CD4-positive, alpha-beta T cell treated with Interleukin-6 for 4 hours (primary cell): Measurements from ENCODE around the gene ZPLD1.

Source experiments
- DNase-seq: peaks from one replicate; pipeline ENCODE4 v3.0.0-alpha.2; 2020; ENCODE audit warnings: mixed read lengths

The ZPLD1 gene

DNA sequence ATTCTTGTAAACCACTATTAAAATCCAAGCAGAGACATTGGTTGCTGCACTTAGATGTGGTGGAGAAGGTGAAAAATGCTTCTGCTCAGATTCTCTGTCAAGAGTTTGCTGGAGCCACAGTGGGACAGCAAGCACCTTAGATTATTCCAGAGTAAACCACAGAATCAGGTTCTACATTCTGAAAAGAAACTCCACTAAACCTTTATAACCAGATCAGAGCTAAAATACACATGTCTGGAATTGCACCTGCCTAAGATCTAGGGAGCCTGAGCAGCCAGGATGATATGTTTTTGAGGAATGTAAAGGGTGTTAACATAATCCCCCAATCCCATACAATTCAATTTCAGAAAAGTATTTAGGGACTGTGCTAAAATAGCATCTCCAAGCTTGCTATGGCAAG lies at the start of gene ZPLD1:
ZPLD1 (plus strand) TSS at position 301 of the 400 bp plus-strand sequence. CDS start 3,473 bp downstream, outside the sequence.
- DNase-seq: no peak

- no peak for DNase-seq
Measured at GRCh38 chr3:102390171-102390864, 44.5 kb upstream of the ZPLD1 start.

DNA sequence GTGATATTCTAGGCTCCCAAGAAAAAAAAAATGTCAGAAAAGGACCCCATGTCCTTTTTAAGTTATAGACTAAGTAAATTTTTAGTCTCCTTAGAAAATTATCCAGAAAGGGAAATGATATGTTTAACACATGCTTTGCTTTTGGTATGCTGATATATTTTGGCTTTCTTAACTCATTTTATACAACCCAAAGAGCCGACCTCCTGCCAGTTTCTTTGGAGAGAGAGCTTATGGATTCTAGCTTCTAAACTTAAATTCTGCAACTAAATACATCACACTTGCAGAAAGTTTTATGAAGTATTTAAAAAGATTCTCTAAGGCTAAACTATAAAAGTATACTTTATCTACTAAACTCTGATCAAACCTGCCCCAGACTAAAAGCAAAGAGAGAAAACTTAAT lies 43.9 kb upstream of the ZPLD1 start:
- DNase-seq: no peak

DNA sequence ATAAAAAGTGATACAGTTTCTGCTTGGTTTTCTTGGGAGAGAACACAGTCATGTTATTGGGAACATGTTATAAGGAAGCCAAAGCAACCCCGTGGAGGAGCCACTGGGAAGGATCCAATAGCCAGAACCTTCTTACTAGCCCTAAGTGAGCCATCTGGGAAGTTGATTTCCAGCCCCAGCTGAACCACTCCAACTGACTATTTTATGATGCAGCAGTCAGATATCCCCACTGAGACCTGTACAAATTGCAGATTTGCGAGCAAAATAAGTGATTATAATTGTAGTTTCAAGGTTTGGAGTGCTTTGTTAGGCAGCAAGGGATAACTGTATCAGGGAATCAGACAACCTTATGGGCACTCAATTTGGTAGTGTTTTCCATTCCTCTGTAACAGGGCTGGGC lies 43.3 kb upstream of the ZPLD1 start:
- DNase-seq: no peak

DNA sequence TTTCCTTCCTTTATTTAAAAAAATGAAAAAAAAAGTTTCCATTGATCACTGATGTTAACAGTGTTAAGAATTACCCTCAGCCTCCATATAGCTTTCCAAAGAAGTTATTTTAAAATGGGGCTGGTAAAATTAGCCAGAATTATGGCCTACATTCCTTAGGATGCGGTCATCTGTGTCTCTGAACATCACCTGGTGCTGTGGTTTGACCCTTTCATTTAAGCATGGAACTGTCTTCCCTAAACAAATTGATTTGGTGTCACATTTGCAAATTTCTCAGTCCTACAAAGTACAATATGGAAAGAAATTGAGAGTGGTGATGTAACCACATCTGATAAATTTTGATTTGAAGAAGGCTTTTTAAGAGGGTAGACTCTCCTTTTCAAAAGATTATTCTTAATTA lies 40.3 kb upstream of the ZPLD1 start:
- no peak for DNase-seq

DNA sequence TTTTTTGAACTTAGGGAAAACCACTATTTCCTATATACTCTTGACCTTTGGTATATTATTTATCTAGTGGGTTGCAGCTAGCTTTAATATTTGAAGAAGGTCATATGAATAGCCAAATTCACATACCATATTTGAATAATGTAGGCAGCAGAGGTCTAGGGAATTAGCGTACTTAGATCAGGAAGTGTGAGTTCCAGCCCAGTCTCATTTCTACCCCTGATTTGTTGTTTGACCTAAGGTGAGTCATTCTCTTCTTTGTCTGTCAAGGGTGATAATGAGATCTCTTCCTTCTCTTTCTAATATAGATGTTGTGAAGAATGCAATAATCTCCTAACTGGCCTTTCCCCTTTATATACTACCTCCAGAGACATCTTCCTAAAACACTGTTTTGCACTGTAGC lies 36.6 kb upstream of the ZPLD1 start:
- DNase-seq: no peak

- no peak for DNase-seq
Measured at GRCh38 chr3:102398666-102399065, 36.1 kb upstream of the ZPLD1 start.

- DNase-seq: no peak
Measured at GRCh38 chr3:102400142-102400541, 34.7 kb upstream of the ZPLD1 start.

DNA sequence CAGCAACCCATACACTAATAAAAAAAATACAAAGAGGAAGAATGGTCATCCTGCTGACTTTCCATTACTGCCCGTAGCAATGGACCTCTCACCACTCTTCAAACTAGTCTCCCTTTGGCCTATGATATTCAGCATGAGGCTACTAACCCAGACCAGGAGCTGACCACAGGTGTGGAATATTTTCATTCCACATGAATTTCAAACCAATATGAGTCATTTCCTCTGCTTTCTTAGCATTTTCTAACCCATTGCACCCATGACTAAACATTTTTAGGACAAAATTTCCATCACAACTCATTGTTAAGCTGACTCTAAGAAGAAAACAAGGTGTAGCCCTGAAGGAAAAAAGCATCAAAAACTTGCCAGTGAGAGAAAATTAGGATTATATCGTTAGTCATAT lies 34.0 kb upstream of the ZPLD1 start:
- DNase-seq: no peak

- DNase-seq: no peak
Measured at GRCh38 chr3:102410616-102411015, 24.2 kb upstream of the ZPLD1 start.

GRCh38 chr3:102415553-102415952 lies 19.3 kb upstream of the ZPLD1 start:
- no peak for DNase-seq

DNA sequence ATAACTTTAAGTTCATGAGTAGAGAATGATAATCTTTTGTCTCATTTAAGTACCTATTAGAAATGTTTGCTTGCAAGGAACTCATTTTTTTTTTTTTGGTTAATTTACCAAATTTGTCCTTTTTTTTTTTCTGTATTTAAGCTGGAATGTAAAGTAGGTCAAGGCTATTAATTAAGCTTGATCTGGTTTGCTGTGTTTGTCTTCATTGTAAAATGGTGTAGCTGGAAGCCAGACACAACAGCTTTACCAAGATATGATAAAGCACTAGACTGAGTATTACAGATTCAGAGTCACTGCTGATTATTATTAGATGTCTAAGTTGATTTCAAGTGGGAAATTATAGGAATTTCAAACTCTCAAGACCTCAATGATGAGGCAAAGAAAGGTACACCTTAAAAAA lies 15.0 kb upstream of the ZPLD1 start:
- DNase-seq: no peak

DNA sequence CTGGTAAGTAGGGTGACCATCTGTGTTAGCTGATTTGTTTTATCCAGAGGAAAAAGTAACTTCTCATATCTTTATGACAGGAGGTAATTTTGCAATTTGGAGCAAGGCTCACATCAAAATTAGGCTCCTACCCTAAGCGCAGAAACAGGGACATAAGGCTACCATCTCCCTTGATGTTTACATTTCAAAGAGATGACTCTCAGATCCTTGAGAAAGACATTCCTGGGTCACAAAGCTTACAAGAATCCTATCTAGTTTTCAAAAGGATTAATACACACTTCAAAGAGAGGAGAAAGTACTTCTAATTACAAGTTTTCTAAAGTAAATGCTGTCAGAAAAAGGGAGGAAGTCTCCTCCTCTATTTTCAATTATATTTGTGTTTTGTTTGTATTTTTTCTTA lies 7.0 kb downstream of the ZPLD1 start:
- DNase-seq: no peak

DNA sequence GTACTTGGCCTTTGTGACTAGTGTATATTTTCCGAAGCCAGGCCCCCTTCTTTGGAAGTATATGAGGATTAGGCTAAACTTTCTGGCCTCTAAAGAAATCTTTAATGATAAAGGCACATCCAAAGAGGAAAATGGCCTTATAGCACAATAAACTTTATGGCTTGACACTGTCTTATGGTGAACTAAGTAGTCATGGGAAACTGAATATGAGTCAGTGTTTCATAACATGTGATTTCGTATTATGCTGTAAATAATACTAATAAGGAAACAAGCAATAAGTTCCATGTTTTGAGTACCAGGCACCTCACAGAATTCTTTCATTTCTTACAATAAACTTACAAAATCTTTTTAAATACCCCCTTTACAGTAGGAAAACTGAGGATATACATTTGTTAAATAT lies 8.2 kb downstream of the ZPLD1 start:
- DNase-seq: no peak

GRCh38 chr3:102444101-102444500 lies 9.3 kb downstream of the ZPLD1 start:
- no peak for DNase-seq

DNA sequence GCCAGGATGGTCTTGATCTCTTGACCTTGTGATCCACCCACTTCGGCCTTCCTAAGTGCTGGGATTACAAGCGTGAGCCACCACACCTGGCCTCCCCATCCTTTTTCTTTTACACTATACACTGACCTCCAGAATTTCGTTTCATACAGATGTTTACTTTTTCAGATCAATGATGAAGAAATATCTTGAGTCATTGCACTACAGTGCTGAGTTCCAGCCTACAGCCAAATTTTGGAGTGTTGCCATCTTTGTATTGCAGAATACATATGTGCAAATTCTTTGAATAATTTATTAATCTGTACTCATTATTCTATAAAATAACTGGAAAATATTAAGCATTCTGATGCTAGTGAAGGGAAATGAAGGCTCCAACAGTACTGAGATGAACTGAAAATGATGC lies 12.5 kb downstream of the ZPLD1 start:
- no peak for DNase-seq

GRCh38 chr3:102449341-102449740 lies 14.5 kb downstream of the ZPLD1 start:
- DNase-seq: no peak

GRCh38 chr3:102449930-102450329 lies 15.1 kb downstream of the ZPLD1 start:
- no peak for DNase-seq

GRCh38 chr3:102450976-102451375 lies 16.2 kb downstream of the ZPLD1 start:
- no peak for DNase-seq

- DNase-seq: no peak
Measured at GRCh38 chr3:102451543-102451942, 16.7 kb downstream of the ZPLD1 start.

GRCh38 chr3:102454181-102454580 lies 19.4 kb downstream of the ZPLD1 start:
- no peak for DNase-seq

DNA sequence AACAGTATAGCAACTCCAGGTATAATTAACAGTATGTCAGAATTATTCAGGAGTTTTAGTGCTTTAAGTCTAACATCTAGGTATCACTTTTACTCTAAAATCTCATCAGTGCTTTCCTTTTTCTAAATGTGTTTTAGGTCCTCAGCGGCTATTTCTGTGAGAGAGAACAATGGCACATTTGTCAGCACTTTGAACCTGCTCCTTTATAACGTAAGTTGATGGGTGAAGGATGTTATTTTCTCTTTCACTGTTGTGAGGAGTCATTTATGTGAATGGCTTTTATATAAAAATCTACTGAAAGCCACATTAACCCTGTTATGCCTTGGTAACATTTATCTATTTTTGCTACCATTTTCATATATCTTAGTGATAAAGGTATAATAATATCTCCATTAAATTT lies 22.8 kb downstream of the ZPLD1 start:
- DNase-seq: no peak

- no peak for DNase-seq
Measured at GRCh38 chr3:102460579-102460978, 25.8 kb downstream of the ZPLD1 start.

DNA sequence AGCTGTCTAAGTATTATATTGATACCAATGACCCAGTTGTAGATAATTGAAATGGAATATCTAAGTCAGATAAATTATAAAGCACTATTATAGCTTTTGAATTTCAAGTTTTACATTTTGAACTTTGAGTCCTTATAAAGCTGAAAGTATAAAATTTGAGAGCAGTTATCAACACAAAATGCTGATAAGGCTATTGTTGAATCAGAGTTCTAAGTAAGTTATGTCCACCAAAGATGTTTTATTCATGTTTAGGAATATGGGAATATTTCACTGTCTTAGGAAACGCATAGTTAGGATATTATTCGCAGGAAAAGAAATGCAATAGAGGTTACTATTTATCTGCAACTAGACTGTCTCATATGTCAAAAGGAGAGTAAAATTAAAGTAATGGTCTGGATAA lies 29.4 kb downstream of the ZPLD1 start:
- DNase-seq: no peak

GRCh38 chr3:102466001-102466400 lies 31.2 kb downstream of the ZPLD1 start:
- DNase-seq: no peak
